ENCODE measurements around the gene COASY.
"Not testable (repeated sequence)": the region's sequence is repeated elsewhere in the genome, so short reads cannot be mapped to it uniquely, and the experiment has no call there.

COASY gene

DNA sequence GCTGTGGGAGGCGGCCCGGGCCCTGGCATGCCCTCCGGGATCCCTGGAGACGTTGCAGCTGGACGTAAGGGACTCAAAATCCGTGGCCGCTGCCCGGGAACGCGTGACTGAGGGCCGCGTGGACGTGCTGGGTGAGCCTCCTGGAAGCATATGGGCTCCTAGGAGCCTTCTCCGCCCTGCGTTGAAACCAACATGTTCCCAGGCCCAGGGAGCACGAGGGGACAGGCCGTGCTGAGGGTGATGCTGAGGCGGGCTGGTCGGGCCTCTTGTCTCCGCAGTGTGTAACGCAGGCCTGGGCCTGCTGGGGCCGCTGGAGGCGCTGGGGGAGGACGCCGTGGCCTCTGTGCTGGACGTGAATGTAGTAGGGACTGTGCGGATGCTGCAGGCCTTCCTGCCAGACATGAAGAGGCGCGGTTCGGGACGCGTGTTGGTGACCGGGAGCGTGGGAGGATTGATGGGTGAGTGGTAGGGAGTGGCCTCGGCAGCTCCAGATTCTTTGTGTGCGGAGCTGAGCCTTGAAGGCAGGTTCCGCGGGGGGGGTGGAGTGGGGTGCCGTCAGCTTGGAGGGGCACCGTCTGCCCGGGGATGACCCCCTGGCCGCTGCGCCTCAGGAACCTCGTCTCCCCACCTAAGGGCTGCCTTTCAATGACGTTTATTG lies 8.7 kb upstream of the COASY start:
- DNase-seq (ENCODE audit: low spot score) = no peak

DNA sequence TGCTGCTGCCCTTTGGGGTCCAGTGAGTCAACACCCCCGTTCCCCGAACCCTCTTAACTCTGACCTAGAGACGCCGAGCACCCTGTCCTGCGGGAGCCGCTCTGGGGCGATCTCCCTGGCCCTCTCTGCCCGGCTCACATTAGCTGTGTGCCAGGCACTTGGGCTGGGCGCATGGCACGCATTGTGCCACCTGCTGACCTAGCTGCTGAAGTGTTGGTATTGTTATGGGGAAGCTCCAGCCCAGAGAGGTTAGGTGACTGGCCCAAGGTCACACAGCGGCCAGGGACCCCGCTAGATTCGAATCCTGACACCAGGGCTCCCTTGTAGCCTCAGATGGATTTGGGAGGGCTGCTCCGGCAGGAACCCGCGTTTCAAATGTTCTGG lies 8.1 kb upstream of the COASY start:
- no peak for DNase-seq (ENCODE audit: low spot score)

GRCh38 chr17:42554250-42555121 lies 7.5 kb upstream of the COASY start:
- DNase-seq (ENCODE audit: low spot score) = peak; percentile 89

GRCh38 chr17:42555122-42555622 lies 6.8 kb upstream of the COASY start:
- no peak for DNase-seq (ENCODE audit: low spot score)

DNA sequence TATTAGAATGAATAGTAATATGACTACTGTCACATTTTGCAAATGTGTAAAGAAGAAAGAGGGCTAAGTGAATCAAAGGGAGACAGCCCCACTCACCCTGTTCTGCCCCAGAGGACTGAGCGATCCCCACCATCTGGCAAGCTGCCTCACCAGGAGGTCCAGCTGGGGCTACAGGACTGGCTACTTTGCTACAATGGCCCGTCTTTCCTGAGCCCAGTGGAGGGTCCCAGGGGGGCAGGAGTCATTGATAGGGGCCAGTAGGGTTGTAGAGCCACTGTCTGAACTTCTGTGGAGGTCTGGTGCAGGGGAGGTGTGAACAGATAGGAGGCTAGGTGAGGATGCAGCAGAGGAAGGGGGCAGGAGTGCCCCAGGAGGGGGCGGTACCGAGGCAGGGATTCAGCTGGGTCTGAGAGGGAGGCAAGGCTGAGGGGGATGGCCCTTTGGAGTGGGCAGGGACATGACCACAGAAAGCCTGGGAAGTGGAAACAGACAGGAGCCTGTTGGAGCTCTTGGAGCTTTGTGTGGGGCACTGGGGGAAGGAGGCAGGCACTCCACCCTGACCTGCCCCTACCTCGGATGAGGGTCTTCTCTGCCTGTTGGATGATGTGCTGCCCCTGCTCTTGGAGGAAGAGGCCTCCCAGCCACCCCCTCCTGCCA lies 5.9 kb upstream of the COASY start:
- not testable (repeated sequence) for DNase-seq (ENCODE audit: low spot score)

DNA sequence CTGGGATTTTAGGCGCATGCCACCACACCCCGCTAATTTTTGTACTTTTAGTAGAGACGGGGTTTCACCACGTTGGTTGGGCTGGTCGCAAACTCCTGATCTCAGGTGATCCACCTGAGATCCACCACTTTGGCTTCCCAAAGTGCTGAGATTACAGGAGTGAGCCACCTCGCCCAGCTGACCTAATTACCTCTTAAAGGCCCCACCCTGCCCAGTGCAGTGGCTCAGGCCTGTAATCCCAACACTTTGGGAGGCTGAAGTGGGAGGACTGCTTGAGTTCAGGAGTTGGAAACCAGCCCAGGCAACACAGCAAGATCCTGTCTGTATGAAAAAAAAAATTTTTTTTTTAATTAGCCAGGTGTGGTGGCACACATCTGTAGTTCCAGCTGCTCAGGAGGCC lies 2.9 kb upstream of the COASY start:
- DNase-seq (ENCODE audit: low spot score) = no peak

DNA sequence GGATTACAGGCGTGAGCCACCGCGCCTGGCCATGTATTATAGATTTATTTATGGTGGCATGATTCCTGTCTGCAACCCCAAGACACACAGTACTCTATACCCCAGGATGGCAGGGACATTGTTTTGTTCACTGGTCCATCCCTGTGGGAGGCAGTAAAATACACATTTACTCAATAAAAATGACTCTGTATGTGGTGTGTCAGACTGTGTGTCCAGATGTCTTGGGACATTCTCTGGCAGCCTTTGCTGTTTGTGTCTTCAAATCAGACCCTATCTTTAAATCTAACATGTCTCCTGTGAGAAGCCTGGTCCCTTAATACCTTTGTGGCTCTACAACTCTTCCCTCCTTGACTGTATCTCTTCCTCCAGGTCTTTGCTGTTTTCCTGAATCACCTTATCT lies 1.7 kb upstream of the COASY start:
- no peak for DNase-seq (ENCODE audit: low spot score)

GRCh38 chr17:42562388-42563142 lies 617 bp downstream of the COASY start:
- peak; percentile 41 for DNase-seq (ENCODE audit: low spot score)

- no peak for DNase-seq (ENCODE audit: low spot score)
These were observed 1.2 kb downstream of the COASY start for GRCh38 chr17:42563143-42563509.

DNA sequence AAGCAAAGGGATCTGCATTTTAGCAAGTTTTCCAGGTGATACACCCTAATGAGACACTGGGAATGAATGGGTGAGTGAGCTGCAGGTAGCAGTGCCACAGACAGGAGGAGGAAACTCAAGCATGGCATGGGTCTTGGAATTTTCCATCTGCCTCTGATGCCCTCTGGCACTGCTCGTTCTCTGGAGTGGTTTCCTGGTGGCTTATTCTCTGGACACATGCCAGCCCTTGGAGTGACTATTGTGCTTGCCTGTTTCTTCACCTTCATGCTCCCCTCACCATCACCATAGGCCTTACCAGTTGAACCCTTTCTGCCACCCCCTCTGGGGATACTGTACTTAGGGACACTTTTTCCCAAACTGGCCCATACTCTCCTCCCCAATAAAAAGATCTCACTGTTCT lies 1.6 kb downstream of the COASY start:
- no peak for DNase-seq (ENCODE audit: low spot score)

DNA sequence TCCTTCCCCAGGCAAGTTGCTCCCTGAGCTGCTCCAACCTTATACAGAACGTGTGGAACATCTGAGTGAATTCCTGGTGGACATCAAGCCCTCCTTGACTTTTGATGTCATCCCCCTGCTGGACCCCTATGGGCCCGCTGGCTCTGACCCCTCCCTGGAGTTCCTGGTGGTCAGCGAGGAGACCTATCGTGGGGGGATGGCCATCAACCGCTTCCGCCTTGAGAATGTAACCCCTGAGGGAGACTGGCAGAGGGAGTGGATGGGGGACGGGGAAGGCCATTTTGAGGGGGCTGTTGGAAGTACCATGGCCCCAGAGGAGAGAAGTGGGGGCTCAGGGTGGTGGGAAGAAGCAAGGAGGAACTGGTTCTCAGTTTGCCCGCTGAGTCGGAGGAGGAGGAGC lies 2.0 kb downstream of the COASY start:
- no peak for DNase-seq (ENCODE audit: low spot score)

DNA sequence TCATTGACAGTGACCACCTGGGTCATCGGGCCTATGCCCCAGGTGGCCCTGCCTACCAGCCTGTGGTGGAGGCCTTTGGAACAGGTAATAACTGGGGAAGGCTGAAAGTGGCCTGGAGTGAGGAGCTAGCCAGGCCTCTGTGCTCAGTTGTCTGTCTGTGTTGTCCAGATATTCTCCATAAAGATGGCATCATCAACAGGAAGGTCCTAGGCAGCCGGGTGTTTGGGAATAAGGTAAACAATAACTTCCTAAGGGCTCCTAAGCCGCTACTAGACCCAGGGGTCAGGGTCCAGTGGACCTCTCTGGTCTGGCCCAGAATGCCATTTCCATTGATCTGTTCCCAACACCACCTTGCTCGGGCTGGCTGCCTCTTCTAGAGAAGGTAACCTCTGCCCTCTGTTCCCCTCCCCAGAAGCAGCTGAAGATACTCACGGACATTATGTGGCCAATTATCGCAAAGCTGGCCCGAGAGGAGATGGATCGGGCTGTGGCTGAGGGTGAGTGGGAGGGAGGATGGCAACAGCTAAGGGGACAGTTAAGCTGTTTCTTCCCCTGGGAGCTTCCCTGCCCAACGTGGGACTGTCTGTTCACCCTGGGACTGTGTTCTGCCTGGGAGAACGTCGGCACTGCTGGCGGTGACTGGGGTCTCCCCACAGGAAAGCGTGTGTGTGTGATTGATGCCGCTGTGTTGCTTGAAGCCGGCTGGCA lies 3.0 kb downstream of the COASY start:
- no peak for DNase-seq (ENCODE audit: low spot score)

DNA sequence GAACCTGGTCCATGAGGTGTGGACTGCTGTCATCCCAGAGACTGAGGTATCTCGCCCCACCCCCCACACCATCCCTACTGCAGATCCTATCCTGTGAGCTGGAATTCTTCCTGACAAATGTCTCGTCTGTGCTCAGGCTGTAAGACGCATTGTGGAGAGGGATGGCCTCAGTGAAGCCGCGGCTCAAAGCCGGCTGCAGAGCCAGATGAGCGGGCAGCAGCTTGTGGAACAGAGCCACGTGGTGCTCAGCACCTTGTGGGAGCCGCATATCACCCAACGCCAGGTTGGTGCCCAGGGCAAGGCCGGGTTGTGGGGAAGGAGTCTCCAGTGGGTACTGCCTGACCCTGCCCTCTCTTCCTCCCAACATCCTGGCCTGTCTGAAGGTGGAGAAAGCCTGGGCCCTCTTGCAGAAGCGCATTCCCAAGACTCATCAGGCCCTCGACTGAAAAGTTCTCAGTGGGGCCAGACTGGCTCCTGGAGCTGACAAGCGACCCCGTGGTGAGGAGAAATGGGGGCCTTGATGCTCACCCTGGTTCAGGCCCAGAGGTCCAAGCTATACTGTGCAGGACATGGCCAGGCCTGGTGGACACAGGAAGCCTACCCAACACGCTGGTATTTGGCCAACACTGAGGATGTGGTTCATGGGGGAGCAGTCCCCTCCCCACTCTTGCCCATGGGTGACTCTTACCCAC lies 3.7 kb downstream of the COASY start:
- DNase-seq (ENCODE audit: low spot score) = no peak

DNA sequence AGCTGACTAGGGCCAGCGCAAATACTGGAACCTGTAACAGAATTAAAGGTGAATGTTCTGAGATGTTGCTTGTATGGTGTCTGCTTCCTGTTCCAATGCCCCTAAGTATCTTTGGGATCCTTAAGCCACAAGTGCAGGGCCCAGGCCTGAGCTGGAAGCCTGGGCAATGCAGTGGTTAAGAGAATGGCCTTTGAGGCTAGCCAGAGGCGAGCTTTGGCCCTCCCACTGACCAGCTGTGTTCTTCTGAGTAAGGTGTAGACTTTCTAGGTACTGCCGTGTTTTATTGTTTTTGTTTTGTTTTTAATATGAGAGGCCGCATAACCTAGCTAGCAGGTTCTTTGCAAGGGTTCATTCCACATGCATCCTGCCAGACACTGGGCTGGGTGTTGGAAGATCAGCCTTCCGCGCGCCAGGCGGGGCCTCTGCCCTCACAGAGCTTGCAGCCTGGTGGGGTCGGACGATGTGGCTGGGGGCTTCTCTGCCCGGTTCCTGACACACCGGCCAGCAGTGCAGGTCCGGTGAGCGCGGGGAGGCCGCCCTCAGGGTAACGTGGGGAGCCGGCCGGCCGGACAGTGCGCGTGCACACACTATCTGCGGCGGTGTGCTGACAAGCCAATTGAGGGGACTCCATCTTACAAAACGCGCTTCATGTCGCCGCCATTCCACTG lies 4.4 kb downstream of the COASY start:
- DNase-seq (ENCODE audit: low spot score) = no peak

DNA sequence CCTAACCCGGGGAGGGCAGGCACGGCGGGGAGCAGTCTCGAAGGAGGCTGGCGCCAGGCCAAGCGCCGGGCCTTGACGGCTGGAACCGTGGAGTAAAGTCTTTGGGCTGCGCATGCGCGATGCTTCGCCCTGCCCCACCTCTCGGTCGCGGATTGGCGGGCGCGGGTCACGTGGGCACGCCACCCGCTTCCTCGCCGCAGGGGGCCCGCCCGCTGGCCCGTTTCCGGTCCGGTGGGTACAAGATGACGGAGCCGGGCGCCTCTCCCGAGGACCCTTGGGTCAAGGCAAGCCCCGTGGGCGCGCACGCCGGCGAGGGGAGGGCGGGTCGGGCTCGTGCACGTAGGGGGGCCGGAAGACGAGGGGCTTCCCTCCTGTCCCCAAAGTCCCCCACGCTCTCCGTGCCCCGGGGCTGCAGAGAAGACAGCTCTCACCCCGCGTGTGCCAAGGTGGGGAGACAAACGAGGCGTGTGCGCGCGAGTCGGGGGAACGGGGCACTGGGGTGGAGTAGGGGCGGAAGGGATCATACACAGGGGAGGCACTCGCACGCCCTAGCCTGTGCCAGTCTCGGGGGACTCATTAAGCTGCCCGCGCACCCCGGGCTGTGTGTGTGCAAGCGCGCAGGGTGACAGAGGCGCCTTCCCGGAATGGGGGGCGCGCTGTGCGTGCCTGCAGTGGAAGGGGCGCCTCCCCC lies 5.1 kb downstream of the COASY start, which contains the start of gene MLX:
MLX (plus strand) TSS at position 218 of the 691 bp plus-strand sequence; CDS start at position 243, 25 bp downstream.
- DNase-seq (ENCODE audit: low spot score) = peak; percentile 100

DNA sequence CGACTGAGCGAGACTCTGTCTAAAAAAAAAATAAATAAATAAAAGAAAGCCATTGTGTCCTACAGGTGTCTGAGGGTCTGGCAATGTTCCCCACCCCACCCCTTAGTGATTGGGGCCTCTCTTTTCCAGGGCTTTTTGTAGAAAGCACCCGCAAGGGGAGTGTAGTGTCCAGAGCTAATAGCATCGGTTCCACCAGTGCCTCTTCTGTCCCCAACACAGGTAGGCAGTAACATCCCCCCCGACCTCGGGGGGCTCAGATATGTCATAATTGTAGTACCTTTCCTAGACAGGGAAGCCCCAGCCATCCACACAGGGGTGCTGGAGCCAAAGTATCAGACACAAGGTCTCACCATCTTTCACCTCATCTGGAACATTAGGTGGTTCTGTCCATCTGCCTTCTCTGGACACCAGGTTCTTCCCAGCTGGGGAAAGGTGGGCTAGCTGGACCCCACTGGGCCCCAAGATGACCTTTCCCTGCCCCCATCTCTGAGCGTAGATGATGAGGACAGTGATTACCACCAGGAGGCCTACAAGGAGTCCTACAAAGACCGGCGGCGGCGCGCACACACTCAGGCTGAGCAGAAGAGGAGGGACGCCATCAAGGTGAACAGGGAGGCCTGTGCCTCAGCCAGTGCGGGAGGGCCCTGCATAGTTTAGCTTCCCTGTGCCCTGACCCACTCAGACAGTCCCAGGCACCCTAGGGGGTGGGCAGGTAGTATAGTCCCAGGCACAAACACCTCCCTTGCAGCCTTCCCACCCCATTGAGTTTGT lies 6.6 kb downstream of the COASY start:
- DNase-seq (ENCODE audit: low spot score) = no peak

DNA sequence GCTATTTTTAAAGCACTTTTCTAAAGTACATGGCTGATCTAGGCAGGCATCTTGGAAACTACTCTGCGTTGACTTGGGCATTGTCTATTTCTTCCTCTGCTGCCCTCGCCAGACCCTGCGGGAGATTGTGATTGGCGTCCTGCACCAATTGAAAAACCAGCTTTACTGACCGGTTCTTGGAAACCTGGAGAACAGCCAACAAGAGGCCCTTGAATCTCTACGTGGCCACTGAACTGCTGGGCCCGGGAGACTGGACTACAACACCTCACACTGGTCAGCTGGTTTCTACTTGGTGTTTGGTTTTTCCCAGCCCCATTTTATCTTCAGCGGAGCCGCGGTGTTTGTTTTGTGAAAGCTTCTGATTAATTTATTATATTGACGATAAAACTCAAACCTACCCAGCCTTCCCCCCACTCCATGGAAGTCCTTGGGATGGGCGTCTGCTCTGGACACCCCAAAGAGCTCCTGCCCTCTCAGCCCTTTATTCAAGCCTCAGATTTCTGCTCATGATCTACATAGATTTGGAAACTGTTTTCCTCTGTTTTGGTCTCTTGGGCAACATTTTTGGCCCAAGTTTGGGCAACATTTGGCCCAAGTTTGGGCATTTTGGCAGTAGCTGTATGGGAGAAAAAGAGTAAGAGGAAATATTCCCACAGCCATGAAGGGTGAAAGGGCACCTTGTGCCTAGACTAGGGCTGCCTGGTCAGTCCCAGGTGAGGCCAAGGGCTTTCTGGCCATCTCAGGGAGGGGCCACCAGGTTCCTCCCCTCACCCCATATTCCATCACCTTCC lies 9.7 kb downstream of the COASY start:
- no peak for DNase-seq (ENCODE audit: low spot score)

DNA sequence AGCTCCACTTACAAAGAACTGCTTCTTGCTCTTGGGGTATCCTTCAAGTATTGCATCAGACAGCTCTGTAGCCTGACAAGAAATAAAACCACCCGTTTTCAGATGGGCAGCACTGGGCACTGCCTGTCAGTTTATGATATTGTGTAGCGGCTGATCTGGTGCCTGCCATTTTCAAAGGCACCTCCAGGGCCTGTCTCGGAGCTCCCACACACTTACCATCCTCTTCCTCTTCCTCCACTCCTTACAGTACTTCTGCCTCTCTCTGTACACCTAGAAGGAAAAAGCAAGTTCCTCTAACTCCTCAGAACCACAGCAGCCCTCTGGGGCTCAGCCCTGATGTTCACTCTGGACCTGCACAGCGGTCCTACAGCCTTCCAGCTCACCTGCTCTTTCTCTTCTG lies 11.1 kb downstream of the COASY start:
- no peak for DNase-seq (ENCODE audit: low spot score)
